HG03135 (cell line): ENCODE data around the gene BLOC1S6.

Experiments used
- ATAC-seq: cut with Tn5 transposase; IDR thresholded peaks from one replicate; pipeline ENCODE4 v1.9.1; 2021; ENCODE audit warnings: mild to moderate bottlenecking, moderate library complexity; ENCODE audit not compliant: unreplicated experiment

BLOC1S6 gene

GRCh38 chr15:45587095-45587862, at the start of gene BLOC1S6:
TSS of gene BLOC1S6 (plus strand) at chr15:45587379. CDS start at chr15:45587444, 65 bp downstream.
- ATAC-seq, result peak; percentile 83

- no peak for ATAC-seq
Observed at GRCh38 chr15:45539680-45540079, 47.5 kb upstream of the BLOC1S6 start.

- ATAC-seq, result no peak
Observed at GRCh38 chr15:45540531-45540930, 46.6 kb upstream of the BLOC1S6 start.

- no peak for ATAC-seq
Observed at GRCh38 chr15:45543051-45543450, 44.1 kb upstream of the BLOC1S6 start.

- no peak for ATAC-seq
Observed at GRCh38 chr15:45544266-45545023, 42.7 kb upstream of the BLOC1S6 start.

- ATAC-seq, result no peak
Observed at GRCh38 chr15:45546789-45547188, 40.4 kb upstream of the BLOC1S6 start.

GRCh38 chr15:45548753-45549520, 38.2 kb upstream of the BLOC1S6 start:
- no peak for ATAC-seq

- no peak for ATAC-seq
Observed at GRCh38 chr15:45549541-45550220, 37.5 kb upstream of the BLOC1S6 start.

GRCh38 chr15:45550436-45550835, 36.7 kb upstream of the BLOC1S6 start:
- ATAC-seq, result no peak

GRCh38 chr15:45551676-45552075, 35.5 kb upstream of the BLOC1S6 start:
- no peak for ATAC-seq

- ATAC-seq, result peak; percentile 66
Observed at GRCh38 chr15:45555934-45556608, 31.1 kb upstream of the BLOC1S6 start.

GRCh38 chr15:45572617-45573016, 14.6 kb upstream of the BLOC1S6 start:
- ATAC-seq, result no peak

GRCh38 chr15:45573961-45574629, 13.1 kb upstream of the BLOC1S6 start:
- ATAC-seq, result no peak

GRCh38 chr15:45581919-45582318, 5.3 kb upstream of the BLOC1S6 start:
- ATAC-seq, result no peak

GRCh38 chr15:45583731-45584639, 3.2 kb upstream of the BLOC1S6 start:
- ATAC-seq, result no peak

GRCh38 chr15:45585069-45585791, 1.9 kb upstream of the BLOC1S6 start:
- ATAC-seq, result no peak

GRCh38 chr15:45586125-45586524, 1.1 kb upstream of the BLOC1S6 start:
- ATAC-seq, result no peak

GRCh38 chr15:45586601-45587094, 531 bp upstream of the BLOC1S6 start:
- ATAC-seq, result peak; percentile 8
